HG02870 (cell line): Measurements from ENCODE around the gene TNNI2.
"Not testable (repeated sequence)": the region's sequence is repeated elsewhere in the genome, so short reads cannot be mapped to it uniquely, and the experiment has no call there.

Experiments used
- ATAC-seq: cut with Tn5 transposase; IDR thresholded peaks from one replicate; pipeline ENCODE4 v1.9.1; 2021; ENCODE audit warnings: mild to moderate bottlenecking, moderate library complexity; ENCODE audit not compliant: unreplicated experiment

The TNNI2 gene

DNA sequence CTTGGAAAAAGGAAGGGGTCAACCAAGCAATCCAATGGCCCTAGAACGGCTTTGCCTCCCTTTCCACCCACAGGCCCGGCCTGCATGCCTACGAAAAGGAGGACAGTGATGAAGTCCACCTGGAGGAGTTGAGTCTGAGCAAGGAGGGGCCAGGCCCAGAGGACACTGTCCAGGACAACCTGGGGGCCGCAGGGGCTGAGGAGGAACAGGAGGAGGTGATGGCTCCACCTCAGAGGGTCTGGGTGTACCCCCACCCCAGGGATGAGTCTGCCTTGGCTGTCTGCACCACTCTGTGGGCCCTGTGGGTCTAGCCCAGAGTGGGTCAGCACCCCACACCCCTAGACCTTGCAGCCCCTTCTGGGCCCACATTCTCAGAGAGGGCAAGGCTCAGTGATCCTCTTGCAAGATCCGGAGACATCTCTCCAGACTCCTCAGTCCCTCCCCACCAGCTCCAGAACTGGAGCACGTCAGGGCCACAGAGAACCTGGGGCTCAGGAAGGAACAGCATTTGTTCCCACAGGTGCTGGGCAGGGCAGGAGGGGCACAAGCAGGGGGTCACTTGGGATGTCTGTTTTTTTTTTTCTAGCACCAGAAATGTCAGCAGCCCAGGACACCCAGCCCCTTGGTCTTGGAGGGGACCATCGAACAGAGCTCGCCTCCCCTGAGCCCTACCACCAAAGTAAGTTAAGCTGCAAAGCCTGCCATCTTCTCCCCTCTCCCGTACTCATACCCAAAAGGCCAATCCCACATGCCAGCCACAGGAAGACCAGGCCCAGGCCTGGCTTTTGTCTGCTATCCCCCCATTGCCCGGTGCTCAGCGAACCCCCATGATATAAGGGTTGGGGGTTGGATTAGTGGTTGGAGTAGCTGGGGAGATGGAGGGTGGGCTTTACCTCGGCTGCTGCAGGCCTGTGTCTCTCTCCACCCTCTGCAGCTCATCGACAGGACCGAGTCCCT is 44.8 kb downstream of the TNNI2 start:
- ATAC-seq = no peak

DNA sequence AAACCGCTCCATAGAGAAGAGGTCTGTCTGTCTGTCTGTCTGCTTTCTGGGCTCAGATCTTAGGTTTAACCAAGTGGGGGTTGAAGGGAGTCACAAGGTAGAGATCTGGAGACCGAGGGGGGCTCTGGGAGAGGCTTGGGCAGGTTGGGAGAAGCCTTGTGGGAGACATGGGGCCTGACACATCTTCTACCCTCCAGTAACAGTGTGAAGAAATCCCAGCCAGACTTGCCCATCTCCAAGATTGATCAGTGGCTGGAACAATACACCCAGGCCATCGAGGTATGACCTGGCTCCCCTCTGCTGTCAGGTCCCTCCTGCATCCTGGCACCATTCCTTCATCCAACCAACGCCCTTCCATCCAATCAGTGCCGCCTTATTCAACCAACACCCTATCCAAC is 45.5 kb downstream of the TNNI2 start:
- ATAC-seq = no peak

DNA sequence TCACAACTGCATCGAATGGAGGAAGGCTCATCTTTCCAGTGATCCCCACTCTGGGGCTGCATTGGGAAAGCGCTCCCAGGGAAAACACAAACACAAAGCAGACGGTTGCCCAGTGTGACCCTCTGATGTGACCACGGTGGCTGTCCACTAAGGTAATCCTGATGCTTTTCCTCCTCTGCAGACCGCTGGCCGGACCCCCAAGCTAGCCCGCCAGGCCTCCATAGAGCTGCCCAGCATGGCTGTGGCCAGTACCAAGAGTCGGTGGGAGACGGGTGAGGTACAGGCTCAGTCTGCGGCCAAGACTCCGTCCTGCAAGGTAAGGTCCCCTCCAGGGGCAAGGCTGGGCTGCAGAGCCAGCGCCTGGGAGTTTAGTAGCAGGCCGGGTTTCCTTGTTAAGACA is 47.8 kb downstream of the TNNI2 start:
- not testable (repeated sequence) for ATAC-seq

DNA sequence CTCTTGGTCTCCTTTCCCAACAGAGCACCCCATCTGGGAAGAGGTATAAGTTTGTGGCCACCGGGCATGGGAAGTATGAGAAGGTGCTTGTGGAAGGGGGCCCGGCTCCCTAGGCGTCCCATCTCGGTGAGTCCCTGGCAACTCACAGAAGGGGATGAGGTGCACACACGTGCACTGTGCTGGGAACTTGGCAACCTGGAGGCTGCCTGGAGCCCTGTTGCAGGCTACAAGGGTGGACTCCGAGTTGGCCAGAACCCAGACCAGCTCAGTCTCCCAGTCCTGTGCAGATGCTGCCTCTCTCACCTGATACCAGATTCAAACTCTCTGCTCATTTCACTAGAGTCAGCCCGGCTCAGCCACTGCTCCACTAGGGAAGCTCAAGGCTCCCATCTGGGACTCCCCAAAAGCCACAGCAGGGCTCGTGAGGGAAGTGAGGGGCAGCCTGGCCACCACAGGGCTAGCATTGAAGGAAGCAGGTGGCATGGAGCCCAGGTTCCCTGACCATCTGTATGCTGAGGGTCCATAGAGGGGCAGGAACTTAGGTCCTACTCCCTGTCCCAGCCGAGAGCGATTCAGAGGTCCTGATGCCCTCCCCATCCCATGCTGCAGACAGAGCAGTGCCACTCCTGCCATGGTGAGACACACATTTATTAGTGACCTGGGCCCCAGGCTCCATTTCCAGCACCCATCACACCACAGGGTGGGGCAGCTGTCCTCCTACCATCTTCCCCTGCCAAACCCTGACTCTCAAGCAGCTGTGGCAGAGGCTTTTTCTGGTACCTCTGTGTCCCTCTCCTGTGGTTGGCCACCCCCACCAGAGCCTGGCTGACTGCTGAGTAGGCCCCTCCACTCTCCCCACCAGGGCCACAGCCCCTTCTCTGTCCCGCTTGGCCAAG is 48.9 kb downstream of the TNNI2 start:
- ATAC-seq = no peak

GRCh38 chr11:1888347-1888753 is 49.6 kb downstream of the TNNI2 start:
- no peak for ATAC-seq

DNA sequence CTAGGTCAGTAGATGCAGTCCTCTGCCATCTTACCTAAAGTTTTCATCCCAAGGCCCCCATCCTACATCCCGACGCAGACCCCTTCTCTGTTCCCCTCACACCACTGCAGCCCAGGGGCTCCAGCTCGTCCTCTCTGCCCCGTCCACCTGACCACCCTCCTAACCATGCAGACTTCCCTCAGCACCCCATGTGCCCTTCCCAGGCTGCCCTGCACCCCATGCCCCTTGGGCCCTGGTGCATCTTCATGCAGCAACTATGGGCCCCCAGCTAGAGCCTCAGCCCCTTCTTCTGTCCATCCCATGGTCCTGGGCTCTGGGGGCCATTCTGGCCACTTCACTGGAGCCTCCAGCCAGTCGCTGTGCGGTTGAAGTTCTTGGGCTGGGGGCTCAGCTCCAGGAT is 50.0 kb downstream of the TNNI2 start:
- ATAC-seq = no peak

DNA sequence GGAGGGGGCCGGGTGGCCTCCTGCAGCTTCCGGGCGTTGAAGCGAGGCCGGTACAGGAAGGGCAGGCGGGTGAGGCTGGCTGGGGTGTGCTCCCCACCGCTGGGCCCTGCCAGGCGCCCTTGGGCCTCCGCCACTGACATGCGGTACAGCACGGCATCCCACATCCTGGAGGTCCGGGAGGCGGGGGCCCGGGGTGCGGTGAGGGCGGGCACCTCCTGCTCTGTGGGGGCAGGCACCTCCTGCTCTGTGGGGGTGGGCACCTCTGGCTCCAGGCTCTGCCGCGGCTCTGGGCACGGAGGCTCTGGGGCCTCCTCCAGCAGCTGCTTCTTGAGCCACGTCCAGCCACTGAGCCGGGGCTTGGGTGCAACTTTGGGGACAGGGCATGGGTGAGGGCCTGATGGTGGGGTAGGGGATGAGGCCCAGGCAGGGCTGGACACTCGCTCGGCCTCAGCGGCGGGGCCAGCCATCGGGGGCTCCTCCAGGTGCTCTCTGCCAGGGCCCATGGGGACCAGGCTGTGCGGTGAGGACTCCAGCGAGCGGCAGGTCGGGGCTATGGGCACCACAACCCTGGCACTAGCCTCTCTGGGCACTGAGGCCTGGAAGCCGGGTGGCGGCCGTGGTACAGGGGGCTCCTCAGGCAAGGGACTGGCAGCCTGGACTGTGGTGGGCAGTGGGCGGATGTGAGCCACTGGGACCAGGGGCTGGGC is 50.6 kb downstream of the TNNI2 start:
- ATAC-seq = no peak

DNA sequence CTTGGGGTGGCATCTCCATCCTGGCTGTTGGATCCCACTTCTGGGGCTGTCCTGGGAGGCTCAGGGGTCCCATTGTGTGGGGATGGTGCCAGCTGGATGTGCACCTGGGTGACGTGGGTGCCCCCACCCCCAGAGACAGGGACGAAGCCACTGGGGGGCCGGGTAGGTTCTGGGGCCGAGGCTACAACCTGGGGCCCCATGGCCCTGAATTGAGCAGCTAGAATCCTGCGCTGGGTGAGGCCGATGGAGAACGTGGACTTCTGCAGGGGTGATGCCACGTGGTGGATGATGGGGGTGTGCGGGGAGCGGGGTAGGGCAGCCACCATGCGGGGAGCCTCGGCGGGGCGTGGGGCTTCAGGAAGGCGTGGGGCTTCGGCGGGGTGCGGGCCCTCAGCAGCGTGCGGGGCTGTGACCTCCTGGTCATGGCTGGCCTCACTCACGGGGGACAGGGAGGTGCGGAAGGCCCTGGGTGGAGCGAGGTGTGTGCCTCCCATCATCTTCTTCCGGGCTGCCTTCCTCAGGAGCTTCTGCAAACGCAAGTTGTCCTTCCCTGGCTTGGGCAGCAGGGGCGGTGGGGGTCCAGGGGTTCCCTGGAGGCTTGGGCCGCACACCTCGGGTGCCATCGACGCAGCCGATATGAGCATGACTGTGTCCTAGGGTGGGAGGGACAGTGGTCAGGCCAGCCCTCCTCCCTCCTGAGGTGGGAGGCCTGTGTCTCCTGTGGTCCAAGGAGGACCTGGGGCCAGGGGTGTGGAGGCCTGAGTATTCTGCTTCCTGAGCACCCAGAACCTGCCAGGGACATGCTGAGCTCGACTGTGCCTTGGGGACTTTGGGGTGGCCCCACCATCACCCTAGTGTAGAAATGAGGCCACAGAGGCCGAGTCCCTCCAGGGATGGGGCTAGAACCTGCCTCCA is 51.4 kb downstream of the TNNI2 start:
- ATAC-seq = no peak
